IMR-90 (cell line): ENCODE results near the gene CCR5.

Experiments used
- BHLHE40 ChIP-seq: fragments of 150-350 bp; IDR thresholded peaks from 2 replicates; pipeline ENCODE4 v1.6.1; 2016; ENCODE audit warnings: mild to moderate bottlenecking, low read depth, low read length
- MXI1 ChIP-seq: IDR thresholded peaks from 2 replicates; pipeline ENCODE4 v1.6.1; 2012; ENCODE audit warnings: low read depth, mild to moderate bottlenecking, low read length, moderate library complexity, borderline replicate concordance
- NFE2L2 ChIP-seq: fragments of 150-350 bp; IDR thresholded peaks from 2 replicates; pipeline ENCODE4 v1.6.1; 2016; ENCODE audit warnings: low read depth, mild to moderate bottlenecking, low read length
- POLR2A ChIP-seq: IDR thresholded peaks from 2 replicates; pipeline ENCODE4 v1.6.1; 2012; ENCODE audit warnings: mild to moderate bottlenecking, low read depth, low read length
- RCOR1 ChIP-seq: IDR thresholded peaks from 2 replicates; pipeline ENCODE4 v1.6.1; 2012; ENCODE audit warnings: mild to moderate bottlenecking, low read length, improper control_type of control experiment; ENCODE audit not compliant: insufficient replicate concordance
- RFX5 ChIP-seq: IDR thresholded peaks from 2 replicates; pipeline ENCODE4 v1.8.0; 2012; ENCODE audit warnings: low read depth, mild to moderate bottlenecking, low read length, moderate library complexity
- SMC3 ChIP-seq: fragments of 150-350 bp; IDR thresholded peaks from 2 replicates; pipeline ENCODE4 v1.6.1; 2016; ENCODE audit warnings: low read depth, mild to moderate bottlenecking, antibody characterized with exemption, low read length, moderate library complexity
- TF ChIP-seq, protein P1 (sequence below): conservative IDR thresholded peaks from 2 replicates; pipeline ENCODE4 v1.5.1; 2012; ENCODE audit warnings: mild to moderate bottlenecking, low read depth, low read length, improper control_type of control experiment
- TF ChIP-seq, protein P2 (sequence below): fragments of 150-350 bp; IDR thresholded peaks from 2 replicates; pipeline ENCODE4 v1.6.1; 2017; ENCODE audit warnings: mild to moderate bottlenecking, antibody characterized with exemption, low read length, low read depth

DNA sequence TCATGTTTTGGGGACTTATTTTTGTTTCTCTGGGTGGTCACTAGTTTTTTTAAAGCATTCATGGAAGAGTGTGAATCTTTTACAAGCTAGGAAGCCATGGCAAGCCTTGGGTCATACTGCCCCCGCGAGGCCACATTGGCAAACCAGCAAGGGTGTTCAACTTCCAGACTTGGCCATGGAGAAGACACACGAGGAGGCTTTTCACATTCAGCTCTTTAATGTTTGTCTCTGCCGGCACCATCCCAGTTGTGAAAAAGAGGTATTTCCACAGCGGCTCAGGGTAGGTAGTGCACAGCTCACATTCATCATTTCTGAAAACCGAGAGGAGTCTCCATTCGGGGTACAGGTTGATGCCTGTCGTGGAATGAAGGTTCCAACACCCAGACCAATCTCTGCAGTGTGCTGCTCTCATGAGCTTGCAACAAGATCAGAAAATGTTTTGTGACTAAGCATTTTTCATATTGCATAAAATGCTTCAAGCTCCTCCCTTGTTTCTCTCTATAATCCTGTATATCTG lies 7.7 kb downstream of the CCR5 start:
- TF ChIP-seq POLR2A = no peak
- TF ChIP-seq, protein P1, sequence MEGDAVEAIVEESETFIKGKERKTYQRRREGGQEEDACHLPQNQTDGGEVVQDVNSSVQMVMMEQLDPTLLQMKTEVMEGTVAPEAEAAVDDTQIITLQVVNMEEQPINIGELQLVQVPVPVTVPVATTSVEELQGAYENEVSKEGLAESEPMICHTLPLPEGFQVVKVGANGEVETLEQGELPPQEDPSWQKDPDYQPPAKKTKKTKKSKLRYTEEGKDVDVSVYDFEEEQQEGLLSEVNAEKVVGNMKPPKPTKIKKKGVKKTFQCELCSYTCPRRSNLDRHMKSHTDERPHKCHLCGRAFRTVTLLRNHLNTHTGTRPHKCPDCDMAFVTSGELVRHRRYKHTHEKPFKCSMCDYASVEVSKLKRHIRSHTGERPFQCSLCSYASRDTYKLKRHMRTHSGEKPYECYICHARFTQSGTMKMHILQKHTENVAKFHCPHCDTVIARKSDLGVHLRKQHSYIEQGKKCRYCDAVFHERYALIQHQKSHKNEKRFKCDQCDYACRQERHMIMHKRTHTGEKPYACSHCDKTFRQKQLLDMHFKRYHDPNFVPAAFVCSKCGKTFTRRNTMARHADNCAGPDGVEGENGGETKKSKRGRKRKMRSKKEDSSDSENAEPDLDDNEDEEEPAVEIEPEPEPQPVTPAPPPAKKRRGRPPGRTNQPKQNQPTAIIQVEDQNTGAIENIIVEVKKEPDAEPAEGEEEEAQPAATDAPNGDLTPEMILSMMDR = peak; percentile 66
- no peak for TF ChIP-seq BHLHE40
- TF ChIP-seq, protein P2, sequence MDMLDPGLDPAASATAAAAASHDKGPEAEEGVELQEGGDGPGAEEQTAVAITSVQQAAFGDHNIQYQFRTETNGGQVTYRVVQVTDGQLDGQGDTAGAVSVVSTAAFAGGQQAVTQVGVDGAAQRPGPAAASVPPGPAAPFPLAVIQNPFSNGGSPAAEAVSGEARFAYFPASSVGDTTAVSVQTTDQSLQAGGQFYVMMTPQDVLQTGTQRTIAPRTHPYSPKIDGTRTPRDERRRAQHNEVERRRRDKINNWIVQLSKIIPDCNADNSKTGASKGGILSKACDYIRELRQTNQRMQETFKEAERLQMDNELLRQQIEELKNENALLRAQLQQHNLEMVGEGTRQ = no peak
- TF ChIP-seq NFE2L2 = no peak
- no peak for TF ChIP-seq RCOR1
- TF ChIP-seq SMC3 = peak; percentile 61; the same call in 1 of the 2 replicates
- no peak for TF ChIP-seq RFX5
- TF ChIP-seq MXI1 = no peak
